ENCODE measurements around the gene PCBP3.
"Not testable (repeated sequence)": the region's sequence is repeated elsewhere in the genome, so short reads cannot be mapped to it uniquely, and the experiment has no call there.

PCBP3 gene

DNA sequence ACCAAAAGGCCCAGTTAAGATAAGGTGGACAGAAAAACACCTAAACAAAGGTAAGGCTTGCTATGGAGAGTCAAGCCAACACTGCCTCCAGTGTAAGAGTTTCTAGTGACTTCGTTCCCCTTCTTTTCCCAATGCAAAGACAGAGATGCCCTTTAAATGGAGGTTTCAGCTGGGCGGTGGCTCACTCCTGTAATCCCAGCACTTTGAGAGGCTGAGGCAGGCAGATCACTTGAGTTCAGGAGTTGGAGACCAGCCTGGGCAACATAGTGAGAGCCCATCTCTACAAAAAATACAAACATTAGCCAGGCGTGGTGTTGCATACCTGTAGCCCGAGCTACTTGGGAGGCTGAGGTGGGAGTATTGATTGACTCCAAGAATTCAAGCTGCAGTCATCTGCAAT is 314.0 kb downstream of the PCBP3 start:
- no peak for DNase-seq

DNA sequence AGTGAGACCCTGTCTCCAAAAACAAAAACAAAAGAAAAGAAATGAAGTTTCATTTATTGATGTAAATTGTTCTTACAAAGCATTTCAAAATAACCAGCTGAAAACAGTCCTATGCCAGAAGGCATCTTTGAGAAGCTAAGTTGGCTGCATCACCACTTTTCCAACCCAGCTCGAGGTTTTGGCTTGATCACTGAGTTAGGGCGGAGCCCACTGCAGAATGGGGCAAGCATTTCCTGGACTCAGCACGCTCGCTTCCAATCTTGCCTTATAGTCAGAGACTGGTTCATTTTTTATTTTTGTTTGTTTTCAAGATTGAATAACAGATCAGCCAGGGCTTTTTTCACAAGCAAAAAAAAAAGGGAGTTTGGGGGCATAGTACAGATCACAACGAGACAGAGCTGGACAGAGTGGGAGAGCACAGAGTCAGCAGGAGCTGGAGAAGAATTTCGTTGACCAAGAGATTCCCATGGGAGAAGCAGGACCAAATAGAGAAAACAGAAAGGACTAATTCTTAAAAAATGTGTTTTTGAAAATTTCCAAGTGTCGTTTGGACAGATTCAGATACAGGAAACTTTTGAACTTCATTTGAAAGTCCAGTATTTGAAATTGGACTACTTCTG is 314.6 kb downstream of the PCBP3 start:
- no peak for DNase-seq

DNA sequence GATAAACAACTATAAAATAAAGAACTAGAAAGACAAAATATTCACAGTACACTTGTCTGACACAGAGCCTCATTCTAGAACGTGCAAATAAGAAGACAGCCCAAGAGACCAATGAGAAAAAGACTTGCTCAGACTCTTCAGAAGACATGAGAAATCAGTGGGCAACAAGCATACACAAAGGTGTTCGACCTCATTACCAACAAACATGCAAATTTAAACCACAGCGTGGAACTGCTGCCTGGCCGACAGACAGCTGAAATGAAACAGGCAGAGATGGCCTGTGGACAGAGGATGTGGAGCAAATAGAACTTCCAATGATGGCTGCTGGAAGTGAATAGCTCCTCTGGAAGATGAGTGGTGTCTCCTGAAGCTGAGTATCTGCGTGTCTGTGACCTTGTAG is 315.7 kb downstream of the PCBP3 start:
- DNase-seq, result no peak

DNA sequence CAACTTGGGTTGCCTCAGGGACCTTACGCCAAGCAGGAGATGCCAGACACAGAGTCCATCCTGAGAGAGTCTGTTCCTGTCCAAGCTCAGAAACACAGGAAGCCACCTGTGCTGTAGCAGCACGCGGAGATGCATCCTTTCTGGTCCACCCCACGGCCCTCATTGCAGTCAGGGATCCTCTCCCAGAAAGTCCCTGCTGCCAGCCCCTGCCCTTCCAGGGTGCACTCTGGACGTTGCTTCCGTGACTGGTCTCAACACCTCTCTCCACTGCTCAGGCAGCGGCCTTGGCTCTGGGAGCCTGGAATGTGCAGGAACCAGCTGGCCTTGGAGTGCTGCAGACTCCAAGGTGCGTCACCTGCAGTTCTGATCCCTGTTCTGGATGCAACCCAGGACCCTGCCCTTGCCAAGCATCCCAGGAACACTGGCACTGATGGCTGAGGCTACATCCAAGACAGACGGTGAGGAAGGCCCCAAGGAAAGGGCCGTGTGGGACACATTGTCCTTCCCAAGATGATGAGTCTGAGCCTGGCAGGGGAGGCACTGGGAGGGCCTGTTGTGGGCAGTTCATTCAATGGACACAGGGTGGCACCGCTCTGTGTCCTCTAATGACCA is 316.4 kb downstream of the PCBP3 start:
- no peak for DNase-seq

DNA sequence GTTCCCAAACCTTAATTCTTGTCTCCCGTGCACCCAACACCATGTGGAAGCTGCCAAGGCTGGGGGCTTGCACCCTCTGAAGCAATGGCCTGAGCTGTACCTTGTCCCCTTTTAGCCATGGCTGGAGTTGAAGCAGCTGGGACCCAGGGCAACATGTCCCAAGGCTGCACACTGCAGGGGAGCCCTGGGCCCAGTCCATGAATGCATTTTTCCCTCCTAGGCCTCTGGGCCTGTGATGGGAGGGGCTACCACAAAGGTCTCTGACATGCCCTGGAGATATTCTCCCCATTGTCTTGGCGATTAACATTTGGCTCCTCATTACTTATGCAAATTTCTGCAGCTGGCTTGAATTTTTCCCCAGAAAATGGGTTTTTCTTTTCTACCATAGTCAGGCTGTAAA is 317.9 kb downstream of the PCBP3 start:
- not testable (repeated sequence) for DNase-seq

DNA sequence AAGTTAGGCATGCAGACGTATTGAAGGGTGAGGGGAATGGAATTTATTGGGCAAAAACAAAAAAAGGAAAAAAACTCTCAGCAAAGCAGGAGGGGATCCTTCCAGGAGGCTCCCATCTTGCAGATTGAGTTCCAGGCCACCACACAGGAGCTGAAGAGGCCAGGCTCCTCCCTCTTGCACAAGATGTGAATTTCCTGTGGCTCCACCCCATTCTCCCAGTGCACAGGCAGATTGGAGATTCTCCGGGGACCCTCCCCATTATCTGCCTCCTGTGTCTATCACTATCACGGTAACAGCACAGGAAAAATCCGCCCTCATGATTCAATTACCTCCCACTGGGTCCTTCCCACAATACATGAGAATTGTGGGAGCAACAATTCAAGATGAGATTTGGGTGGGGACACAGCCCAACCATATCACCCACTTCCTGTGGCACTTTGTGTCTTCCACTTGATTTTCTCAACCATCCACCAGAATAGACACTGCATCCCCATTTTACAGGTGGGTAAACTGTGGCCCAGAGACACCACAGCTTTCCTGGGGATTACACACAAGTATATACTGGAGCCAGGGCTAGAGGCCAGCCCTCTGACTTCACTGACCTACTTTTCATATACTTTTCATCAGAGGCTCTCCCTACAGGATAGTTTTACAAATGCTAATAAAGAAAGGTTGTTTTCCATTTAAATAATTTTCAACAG is 319.2 kb downstream of the PCBP3 start:
- DNase-seq, result no peak

DNA sequence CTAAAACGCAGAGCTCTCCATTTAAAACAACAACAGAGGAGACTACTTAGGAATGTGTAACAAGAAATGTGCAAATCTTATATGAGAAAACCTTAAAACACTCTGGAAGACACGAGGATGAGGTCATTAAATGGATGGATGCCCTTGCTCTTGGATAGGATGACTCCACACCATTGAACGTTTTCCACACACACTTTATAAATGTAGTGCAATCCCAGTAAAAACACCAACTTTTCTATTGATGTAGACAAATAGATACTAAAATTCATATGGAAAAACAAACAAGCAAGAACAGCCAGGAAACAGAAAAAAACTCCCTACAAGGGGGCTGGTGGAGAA is 319.7 kb downstream of the PCBP3 start:
- no peak for DNase-seq

DNA sequence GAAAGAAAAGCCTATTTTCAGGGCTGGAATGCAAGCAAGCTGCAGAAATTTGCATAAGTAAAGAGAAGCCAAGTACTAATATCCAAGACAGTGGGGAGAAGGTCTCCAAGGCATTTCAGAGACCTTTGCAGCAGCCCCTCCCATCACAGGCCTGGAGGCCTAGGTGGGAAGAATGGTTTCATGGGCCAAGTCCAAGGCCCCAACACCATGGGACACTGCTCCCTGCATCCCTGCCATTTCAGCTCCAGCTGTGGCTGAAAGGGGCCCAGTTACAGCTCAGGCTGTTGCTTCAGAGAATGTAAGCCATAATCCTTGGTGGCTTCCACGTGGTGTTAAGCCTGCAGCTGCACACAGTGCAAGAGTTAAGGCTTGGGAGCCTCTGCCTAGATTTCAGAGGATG is 321.1 kb downstream of the PCBP3 start:
- no peak for DNase-seq

DNA sequence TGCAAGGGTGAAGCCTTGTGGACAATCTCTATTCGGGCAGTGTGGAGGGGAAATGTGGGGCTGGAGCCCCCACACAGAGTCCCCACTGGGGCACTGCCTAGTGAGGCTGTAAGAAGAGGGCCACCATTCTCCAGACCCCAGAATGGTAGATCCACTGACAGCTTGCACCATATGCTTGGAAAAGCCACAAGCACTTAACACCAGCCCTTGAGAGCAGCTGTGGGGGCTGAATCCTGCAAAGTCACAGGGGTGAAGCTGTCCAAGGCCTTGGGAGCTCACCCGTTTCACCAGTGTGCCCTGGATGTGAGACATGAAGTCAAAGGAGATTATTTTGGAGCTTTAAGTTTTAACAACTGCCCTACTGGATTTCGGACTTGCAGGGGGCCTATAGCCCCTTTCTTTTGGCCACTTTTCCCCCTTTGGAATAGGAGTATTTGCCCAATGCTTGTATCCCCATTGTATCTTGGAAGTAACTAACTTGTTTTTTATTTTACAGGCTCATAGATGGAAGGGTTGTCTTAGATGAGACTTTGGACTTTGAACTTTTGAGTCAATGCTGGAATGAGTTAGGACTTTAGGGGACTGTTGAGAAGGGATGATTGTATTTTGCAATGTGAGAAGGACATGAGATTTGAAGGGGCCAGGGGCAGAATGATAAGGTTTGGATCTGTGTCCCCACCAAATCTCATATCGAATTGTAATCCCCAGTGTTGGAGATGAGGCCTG is 321.7 kb downstream of the PCBP3 start:
- DNase-seq, result no peak

DNA sequence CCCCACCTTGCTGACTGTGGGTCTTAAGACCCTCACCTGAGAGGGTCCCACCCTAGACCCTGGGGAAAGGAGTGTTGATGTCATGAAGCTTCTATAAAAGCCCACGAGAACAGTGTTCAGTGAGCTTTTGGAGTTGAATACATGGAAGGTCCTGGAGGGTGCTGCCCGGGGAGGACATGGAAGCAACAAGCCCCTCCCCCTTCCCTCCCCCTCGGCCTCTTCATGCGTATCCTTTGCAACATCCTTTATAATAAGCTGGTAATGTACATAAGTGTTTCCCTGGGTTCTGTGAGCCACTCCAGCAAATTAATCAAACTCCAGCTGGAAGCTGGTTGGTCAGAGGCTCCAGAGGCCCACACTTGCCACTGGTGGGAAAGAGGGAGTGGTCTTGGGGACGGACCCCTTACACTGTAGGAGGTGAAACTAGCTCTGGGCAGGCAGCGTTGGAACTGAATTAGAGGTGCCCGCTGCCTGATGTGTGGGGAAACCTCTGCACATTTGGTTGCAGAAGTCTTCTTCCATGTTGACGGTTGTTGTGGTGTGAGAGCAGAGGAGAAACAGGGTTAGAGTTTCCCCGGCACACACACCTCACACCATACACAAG is 323.4 kb downstream of the PCBP3 start:
- DNase-seq, result no peak

DNA sequence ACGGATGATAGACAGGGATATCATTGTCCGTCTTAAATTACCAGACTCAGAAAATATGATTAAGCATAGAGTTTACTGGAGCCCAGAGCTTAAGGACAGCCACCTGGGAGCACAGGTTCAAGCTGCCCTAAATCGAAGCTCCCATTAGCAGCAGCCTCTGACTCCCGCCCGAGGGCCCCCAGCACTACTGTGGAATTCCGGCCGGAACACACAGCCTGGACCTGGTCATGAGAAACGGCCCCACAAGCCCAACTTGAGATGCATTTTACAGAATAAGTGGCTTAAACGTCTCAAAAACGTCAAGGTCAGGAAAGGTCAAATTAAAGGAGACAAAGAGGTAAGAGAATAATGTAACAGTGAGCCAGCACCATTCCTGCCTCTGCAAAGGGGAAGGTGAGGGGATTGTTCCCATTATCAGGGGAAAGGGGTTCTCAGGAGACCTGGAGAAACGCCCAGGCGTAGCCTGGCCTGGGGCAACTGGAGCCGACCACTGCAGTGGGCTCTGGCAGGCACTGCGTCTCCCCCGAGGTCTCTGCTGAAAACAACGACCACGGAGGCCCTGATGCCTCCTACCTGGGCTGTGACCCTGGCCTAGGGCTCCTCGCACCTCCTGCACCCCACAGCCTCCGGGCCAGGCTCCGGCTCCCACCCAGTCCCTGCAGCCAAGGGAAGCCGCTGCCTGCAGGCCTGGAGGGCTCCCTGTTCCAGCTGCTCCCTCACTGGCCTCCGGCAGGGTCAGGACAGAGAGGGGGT is 326.6 kb downstream of the PCBP3 start:
- no peak for DNase-seq

DNA sequence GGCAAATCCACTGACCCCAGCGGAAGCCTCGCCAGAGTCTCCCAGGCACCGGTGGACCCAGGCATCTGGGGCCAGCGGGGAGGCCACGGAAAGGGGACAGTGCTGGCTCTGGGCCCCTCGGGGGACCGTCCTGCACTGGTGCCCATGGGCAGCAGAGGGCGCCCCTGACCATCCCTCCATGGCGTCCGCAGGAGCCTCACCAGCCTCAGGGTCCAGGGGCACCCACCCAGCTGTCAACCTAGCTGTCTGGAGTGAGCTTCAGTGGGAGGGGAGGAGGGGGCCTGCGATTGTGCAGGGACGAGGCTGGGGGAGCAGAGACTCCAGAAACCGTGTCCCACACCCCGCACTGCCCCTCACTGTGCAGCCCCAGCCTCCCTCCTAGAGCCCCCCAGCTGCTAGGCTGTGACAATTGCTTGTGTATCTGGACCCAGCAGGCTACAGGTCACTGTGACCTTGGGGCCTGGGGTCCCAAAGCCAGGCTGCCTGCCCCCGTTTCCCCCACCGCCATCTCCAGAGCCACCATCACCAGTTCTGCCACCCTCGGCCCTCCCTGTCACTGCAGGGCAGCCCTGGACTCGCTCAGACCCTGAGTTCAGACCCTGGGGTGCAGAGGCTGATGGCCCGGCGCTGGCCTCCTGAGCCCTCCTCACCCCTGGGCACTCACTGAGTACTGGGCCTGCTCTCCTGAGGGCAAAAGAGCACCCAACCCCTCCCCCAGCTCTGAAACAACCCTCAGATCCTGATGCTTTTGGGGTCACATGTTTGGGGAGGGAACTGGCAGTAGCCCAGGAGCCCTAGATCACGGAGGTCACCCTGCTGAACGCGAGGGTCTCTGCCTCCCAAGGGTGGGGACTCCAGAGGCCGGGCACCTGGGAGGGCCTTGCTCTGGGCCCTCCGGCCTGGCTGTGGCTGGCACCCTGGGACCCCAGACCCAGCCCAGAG is 327.4 kb downstream of the PCBP3 start:
- DNase-seq, result no peak

DNA sequence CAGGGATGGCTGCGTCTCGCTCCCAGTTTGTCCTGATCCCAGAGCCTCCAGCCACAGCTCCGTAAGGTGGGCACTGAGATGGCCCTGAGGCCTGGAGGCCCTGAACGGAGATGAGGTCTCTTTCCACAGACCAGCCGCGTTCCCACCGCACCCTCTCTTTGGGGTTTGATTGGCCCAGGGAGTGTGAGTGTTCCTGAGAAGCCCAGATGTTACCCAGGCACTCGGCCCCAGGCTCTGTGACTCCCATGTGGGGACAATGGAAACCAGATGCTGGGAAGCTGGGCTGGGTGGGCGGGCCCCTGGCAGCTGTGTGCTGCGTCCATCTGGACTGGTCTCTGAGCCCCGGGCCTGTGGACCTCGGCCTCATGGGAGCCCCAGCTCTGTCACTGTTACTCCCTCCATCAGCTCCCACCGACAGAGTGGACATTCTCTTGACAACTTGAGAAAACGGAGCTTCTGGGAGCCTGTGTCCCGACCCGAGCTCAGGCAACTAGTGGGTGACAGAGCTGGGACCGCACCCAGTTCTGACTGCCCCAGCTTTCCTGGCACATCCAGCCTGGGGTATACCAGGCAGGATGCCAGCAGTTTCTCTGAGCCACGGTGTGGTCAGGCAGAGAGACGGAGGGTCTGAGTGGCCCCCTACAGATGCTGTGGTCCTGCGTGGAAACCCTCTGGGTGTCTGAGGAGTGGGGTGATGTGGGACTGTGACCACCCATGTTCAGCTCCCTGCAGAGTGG is 328.3 kb downstream of the PCBP3 start:
- no peak for DNase-seq

DNA sequence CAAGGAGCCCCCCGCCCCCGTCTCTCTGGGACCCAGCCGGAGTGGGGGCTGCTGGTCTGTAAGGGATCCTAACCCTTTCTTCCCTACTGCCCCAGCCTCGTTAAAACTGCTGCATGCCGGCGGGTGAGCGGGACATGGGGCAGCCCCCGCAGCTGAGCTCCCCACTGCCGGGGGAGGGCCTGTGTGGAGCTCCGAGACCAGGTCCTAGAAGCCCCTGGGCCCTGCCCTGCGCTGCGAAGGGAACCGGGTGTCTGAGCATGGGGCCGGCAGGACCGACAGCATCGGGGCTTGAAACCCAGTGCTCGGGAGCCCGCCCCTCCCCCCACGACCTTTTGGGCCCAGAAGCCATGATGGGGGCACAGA is 328.8 kb downstream of the PCBP3 start:
- DNase-seq, result no peak

DNA sequence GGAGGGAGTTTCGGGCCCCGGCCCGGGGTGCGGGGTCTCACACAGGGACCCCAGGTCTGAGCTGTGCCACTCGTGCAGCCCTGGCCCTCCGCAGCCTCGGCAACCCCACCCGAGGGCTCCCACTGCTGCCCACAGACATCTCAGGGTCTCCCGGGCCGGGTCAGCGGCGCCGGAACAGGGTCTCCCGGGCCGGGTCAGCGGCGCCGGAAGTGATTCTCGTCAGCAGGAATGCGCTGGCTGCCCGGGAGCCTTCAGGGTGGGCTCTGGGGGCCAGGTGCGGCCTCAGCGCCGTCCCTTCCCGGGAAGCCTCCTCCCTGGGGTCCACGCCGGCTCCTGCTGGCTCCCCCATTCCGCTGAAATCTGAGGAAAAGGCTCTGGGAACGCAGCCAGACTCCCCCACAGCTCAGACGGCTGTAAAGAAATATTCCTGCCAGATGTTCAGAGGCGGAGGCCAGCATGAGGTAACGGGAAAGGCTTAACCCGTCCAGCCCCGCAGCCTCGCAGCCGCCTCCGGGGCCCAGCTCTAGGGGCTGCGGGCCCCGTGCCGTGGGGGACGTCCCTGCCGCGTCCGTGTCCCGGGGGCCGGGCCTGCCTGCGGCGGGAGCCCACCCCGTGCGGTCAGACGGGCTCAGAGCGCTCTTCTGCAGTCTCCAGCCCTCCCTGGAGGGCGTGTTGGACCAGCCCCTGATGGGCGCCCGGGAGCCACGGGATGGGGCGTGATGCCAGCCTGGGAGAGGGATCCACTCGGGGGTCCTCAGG is 329.4 kb downstream of the PCBP3 start:
- no peak for DNase-seq

DNA sequence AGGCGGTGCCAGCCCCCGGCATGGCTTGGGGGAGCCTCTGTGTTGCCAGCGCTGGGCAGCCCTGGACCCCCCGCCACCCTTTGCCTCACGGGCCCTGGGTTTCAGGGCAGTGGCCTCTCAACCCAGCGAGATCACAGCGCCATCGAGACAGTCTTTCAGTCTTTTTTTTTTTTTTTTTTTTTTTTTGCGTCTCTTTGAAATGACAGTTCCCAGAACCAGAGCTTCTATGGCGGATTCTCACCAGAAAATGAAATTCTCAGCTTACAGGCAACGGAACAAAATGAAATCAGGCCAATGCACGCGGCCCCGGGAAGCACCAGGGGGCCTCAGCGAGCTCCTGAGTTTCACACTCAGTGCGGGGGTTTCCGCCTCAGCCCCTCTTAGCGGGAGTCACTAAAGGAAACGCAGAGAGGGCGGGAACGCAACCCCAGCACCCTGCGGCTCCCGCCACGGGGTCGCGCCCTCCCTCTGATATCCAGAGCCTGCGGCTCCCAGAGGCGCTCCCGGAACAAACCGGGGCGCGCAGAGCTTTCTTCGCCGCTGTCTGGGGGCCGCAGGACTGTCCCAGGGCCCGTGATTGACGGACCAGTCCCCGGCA is 330.0 kb downstream of the PCBP3 start:
- DNase-seq, result no peak

DNA sequence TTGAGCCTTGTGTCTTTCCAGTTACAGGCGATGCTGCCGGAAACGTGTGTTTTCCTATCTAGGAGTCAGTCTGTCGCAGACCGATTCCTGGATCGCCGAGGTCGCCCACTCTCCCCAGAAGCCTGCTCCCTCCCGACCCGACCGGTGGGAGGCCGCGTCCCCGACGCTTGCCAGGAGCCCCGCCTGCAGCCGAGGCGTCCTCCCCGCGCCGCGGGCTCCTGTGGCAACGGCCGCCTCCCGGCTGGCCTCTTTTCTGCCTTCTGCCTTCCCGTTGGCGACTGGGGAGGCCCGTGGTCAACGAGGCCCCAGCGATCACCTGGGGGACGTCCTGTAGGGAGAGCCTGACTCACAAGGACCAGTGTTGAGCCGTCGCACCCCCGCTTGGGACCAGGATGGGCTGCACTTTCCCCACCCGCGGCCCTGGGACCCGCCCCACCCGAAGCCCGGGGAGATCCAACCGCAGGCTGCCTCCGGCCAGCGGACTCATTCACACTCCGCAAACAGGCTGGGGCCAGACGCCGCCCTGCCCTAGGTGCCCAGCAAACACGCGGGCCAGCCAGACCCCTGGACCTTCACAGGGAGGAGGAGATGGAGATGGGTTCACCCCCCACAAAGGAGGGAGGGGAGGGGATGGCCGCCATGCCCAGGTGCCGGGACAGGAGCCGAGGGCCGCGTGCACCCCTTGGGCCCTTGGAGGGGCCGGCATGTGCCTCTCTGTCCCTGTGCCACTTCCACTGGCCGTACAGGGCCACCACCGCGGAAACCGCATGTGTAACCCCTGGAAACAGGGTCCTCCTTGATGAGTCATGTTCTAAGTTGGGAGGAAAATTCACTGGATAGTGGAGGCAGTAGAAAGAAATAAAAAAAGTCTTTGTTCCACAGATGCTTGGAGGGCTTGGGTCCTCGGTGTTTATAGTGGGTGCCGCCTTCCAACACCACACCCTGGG is 330.8 kb downstream of the PCBP3 start:
- no peak for DNase-seq

DNA sequence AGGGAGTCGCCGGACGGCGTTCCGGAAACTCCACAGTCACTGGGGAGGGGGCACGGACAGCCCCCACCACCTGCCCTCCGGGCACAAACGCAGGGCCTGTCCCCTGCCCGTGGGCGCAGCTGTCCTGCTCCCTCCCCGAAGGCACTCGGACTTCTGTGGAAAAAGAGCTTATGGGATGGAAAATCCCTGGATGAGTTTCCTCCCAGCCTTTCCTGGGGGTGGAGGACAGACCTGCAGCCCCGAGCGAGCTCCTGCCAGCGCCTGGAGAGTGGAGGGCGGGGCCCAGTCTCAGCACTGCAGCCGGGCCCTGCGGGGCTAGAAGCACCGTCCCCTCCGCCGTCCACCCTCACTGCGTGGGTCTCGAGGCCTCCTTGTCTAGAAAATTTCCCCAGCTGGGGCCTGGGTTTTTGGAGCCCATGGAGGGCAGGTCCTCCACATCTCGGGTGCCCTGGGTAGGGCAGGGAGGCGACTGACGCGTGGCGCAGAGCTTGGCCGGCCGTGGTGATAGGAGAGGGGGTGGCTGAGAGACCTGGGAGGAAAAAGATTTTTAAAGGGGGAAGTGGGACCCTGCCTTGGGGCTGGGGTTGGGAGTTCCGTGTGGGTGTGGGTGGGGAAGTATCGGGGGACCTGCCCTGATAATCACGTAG is 331.6 kb downstream of the PCBP3 start:
- no peak for DNase-seq

Measured in NK-92 treated with Interleukin-12 subunit alpha and Interleukin-12 subunit beta, amount 100 ng/mL, for 24 hours (cell line).